Endothelial cell of umbilical vein (primary cell): ENCODE data around the gene SYNE1. TPM values are rescaled to one million over a fixed set of nuclear protein-coding genes. Genes with fewer than 3 reads are reported as not detected.

ENCODE experiments used
- BruUV-seq: library from RNA; stranded (reverse); fragments of 400-500 nt; replicated peaks from 2 replicates; lab custom pipeline; 2021; lab: Mats Ljungman, UMichigan
- CTCF ChIA-PET: fragments of 300-600, 350-600 bp; sonication (Branson Sonifier 250); formaldehyde crosslinking; loops from one replicate; lab custom pipeline; 2021; ENCODE audit warnings: antibody characterized with exemption, inconsistent platforms; lab: Charles Lee
- POLR2A ChIA-PET: fragments of 300-600, 350-600 bp; sonication (Branson Sonifier 250); formaldehyde crosslinking; loops from one replicate; lab custom pipeline; 2021; ENCODE audit warnings: antibody characterized with exemption, inconsistent platforms; lab: Charles Lee
- DNase-seq: peaks from one replicate; pipeline ENCODE4 v3.0.0-alpha.2; 2011; ENCODE audit warnings: low read depth, low spot score
- FAIRE-seq: peaks from 2 replicates; lab custom pipeline; 2011; peaks lifted over from hg19 to GRCh38; lab: Jason Lieb, UNC
- H2AFZ ChIP-seq: 2 replicates; pipeline ENCODE4 v1.6.0; 2012; ENCODE audit warnings: low read depth, low read length, control low read depth, inconsistent platforms
- H3K27ac ChIP-seq: 2 replicates; pipeline ENCODE4 v1.5.1; 2011; ENCODE audit warnings: low read depth, mild to moderate bottlenecking, control low read depth, low read length, moderate library complexity; ENCODE audit not compliant: insufficient read depth
- H3K27me3 ChIP-seq, 2 experiments: 2 replicates each; pipeline versions ENCODE4 v1.6.0 to v1.6.1; 2011; ENCODE audit warnings: low read length in 2 of 2, mixed read lengths in 1 of 2; ENCODE audit not compliant: control insufficient read depth in 2 of 2, insufficient read depth in 2 of 2
- H3K36me3 ChIP-seq, 2 experiments: 2 replicates in 1 of 2; 3 replicates in 1 of 2; pipeline ENCODE4 v1.5.1; 2011; ENCODE audit warnings: low read length in 2 of 2, mild to moderate bottlenecking in 1 of 2, moderate library complexity in 1 of 2; ENCODE audit not compliant: control insufficient read depth in 2 of 2, insufficient read depth in 2 of 2; ENCODE audit errors: extremely low read depth in 1 of 2
- H3K4me1 ChIP-seq: 3 replicates; pipeline ENCODE4 v1.5.1; 2011; ENCODE audit warnings: mild to moderate bottlenecking, low read length; ENCODE audit not compliant: control insufficient read depth, insufficient read depth; ENCODE audit errors: extremely low read depth
- H3K4me2 ChIP-seq: 2 replicates; pipeline ENCODE4 v1.6.1; 2011; ENCODE audit warnings: low read length, control low read depth, mixed read lengths; ENCODE audit not compliant: insufficient read depth
- H3K4me3 ChIP-seq, 3 experiments: fragments of 200-600 bp in 1 of 3; sonication (generic), shearing (Covaris generic) in 1 of 3; replicated peaks in 1 of 3; 2 replicates each; pipeline ENCODE4 v1.5.1; 2011 to 2016; ENCODE audit warnings: control low read depth in 3 of 3, low read length in 3 of 3, mild to moderate bottlenecking in 2 of 3, inconsistent platforms in 1 of 3, low read depth in 1 of 3, moderate library complexity in 1 of 3; ENCODE audit not compliant: insufficient read depth in 1 of 3
- H3K79me2 ChIP-seq: 2 replicates; pipeline ENCODE4 v1.6.0; 2012; ENCODE audit warnings: low read length, inconsistent platforms; ENCODE audit not compliant: control insufficient read depth, insufficient read depth
- H3K9ac ChIP-seq: replicated peaks from 2 replicates; pipeline ENCODE3; 2011; ENCODE audit warnings: low read length, control low read depth; ENCODE audit not compliant: insufficient read depth; ENCODE audit errors: extremely low read depth
- H3K9me1 ChIP-seq: replicated peaks from 3 replicates; pipeline ENCODE4 v1.6.0; 2011; ENCODE audit warnings: mild to moderate bottlenecking, low read length; ENCODE audit not compliant: control insufficient read depth, insufficient read depth; ENCODE audit errors: extremely low read depth
- H3K9me3 ChIP-seq: replicated peaks from 2 replicates; pipeline ENCODE4 v1.5.1; 2012; ENCODE audit warnings: low read length, inconsistent platforms; ENCODE audit not compliant: control insufficient read depth, insufficient read depth
- H4K20me1 ChIP-seq: replicated peaks from 2 replicates; pipeline ENCODE3; 2011; ENCODE audit warnings: mild to moderate bottlenecking, low read length; ENCODE audit not compliant: control insufficient read depth, insufficient read depth; ENCODE audit errors: extremely low read depth
- CTCF ChIP-seq, 2 donors: IDR thresholded peaks; 1 replicate in 1 of 2; 2 replicates in 1 of 2; pipeline ENCODE4 v1.5.1; 2011; ENCODE audit warnings: low read length in 2 of 2, mild to moderate bottlenecking in 2 of 2, moderate library complexity in 2 of 2, control low read depth in 1 of 2, inconsistent platforms in 1 of 2, low read depth in 1 of 2; ENCODE audit not compliant: insufficient read depth in 1 of 2; ENCODE audit errors: extremely low read depth in 1 of 2
- EZH2 ChIP-seq: IDR thresholded peaks from 2 replicates; pipeline ENCODE4 v1.6.1; 2012; ENCODE audit warnings: borderline replicate concordance, low read depth, mild to moderate bottlenecking, moderate library complexity, low read length, inconsistent platforms; ENCODE audit not compliant: severe bottlenecking
- FOS ChIP-seq: IDR thresholded peaks from 2 replicates; pipeline ENCODE4 v1.6.1; 2011; ENCODE audit warnings: mild to moderate bottlenecking, low read length, moderate library complexity, borderline replicate concordance; ENCODE audit not compliant: insufficient read depth
- GATA2 ChIP-seq: IDR thresholded peaks from 2 replicates; pipeline ENCODE4 v1.7.0; 2011; ENCODE audit warnings: low read depth, mild to moderate bottlenecking, moderate library complexity, mixed read lengths, low read length; ENCODE audit not compliant: insufficient read length, insufficient read depth
- JUN ChIP-seq: IDR thresholded peaks from 2 replicates; pipeline ENCODE4 v1.6.1; 2011; ENCODE audit warnings: borderline replicate concordance, low read depth; ENCODE audit not compliant: insufficient read length, insufficient read depth
- MYC ChIP-seq: IDR thresholded peaks from one replicate; pipeline ENCODE4 v1.6.1; 2011; ENCODE audit warnings: mild to moderate bottlenecking, low read depth, low read length
- POLR2A ChIP-seq: IDR thresholded peaks from 2 replicates; pipeline ENCODE4 v1.6.1; 2012; ENCODE audit warnings: low read depth, mild to moderate bottlenecking, control low read depth, low read length
- POLR2AphosphoS5 ChIP-seq: IDR thresholded peaks from 2 replicates; pipeline ENCODE4 v1.6.1; 2012; ENCODE audit warnings: low read depth, mild to moderate bottlenecking, control low read depth, low read length, moderate library complexity; ENCODE audit not compliant: insufficient read depth
- dilution Hi-C: fragments of 300-500 bp; cut with MboI; formaldehyde crosslinking; loops from one replicate; pipeline ENCODE4 v1.15.0; 2019; ENCODE audit warnings: low sequenced_read_pairs; ENCODE audit not compliant: extremely low pct_ligation_motif_present
- intact Hi-C: fragments of 100-400 bp; cut with micrococcal nuclease; formaldehyde crosslinking; loops from one replicate; pipeline ENCODE4 v1.10.0; 2022
- polyA plus RNA-seq, 4 experiments: library from polyadenylated mRNA; depleted of rRNA in 3 of 4; stranded (reverse) in 3 of 4; unstranded in 1 of 4; fragments of >200 nt; gene quantifications; 2 replicates each; pipeline versions ENCODE4 v1.2.1 to v1.2.3, GENCODE V29; 2011 to 2012; ENCODE audit warnings: missing spikeins in 1 of 4
- total RNA-seq: library from RNA; stranded (reverse); gene quantifications from 2 replicates; pipeline ENCODE4 v1.2.3, GENCODE V29; 2021
- TF ChIP-seq, protein P1 (sequence below): IDR thresholded peaks from 2 replicates; pipeline ENCODE4 v1.6.1; 2011; ENCODE audit not compliant: insufficient read depth, insufficient read length

SYNE1 gene
- total and polyA plus RNA-seq, 2 donors (not counting 3 experiments of a cell fraction or from before 2014, with no cell fraction given) = 26.5 to 52.3 TPM

DNA sequence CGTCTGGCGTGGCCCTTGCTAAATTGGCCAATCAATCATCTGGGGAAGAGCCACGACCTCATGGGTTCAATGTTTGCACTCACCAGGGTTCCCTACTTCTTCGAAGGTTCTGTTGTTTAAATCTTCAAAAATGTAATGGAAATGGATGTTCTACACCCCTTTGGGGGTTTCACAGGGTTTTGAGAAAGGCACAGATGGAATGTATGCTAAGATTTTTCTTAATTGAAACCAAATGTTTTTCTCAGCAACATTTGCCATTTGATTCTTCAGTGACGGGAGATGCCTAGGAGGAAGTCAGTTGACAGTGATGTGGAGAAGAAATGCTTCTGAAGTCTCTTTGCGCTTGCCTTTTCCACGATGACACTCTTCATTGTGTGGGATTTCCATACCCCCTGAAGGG lies 517.3 kb downstream of the SYNE1 start:
- Histone ChIP-seq H4K20me1 (no peaks in the 10 kb centered on the region), H3K4me1 (no peaks in the 10 kb centered on the region), H3K4me2 (no peak overlapping the region), H3K9me1 (no peaks in the 10 kb centered on the region), H3K27me3 (no peaks in the 10 kb centered on the region), H3K4me3 (no peak overlapping the region), H3K9ac (no peak overlapping the region), H3K9me3 (no peaks in the 10 kb centered on the region), H3K79me2 (no peaks in the 10 kb centered on the region), H2AFZ (no peak overlapping the region), H3K27ac (no peak overlapping the region), H3K36me3 (peaks cover 0 to 4% of the 10 kb centered on the region in 2 experiments)
- intact Hi-C loops (no loop called here), dilution Hi-C loops (no loop called here)
- no peak for TF ChIP-seq EZH2
- no peak for TF ChIP-seq CTCF (IDR thresholded peaks at IDR 0.05; ENCODE audit: extremely low read depth in 1 of 2, insufficient read depth in 1 of 2, low read depth in 1 of 2, low read length in 2 of 2)
- no peak for TF ChIP-seq FOS
- no peak for TF ChIP-seq MYC
- TF ChIP-seq, protein P1, sequence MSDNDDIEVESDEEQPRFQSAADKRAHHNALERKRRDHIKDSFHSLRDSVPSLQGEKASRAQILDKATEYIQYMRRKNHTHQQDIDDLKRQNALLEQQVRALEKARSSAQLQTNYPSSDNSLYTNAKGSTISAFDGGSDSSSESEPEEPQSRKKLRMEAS = no peak
- no peak for TF ChIP-seq POLR2AphosphoS5
- TF ChIP-seq JUN = no peak
- TF ChIP-seq POLR2A = no peak
- no peak for TF ChIP-seq GATA2
- no peak for FAIRE-seq
- ChIA-PET POLR2A (no interaction called here), CTCF (interaction anchor here (1.0 to 3.0 kb wide), 2 partner anchors 9 to 354 kb away, joined by 3 to 11 read pairs; no protein-coding TSS in a partner anchor)
- DNase-seq = no peak
- BruUV-seq = no TSS peak
